Endothelial cell of umbilical vein (primary cell): Measurements from ENCODE around the gene TCF7L2.

Source experiments
- EZH2 ChIP-seq: IDR thresholded peaks from 2 replicates; pipeline ENCODE4 v1.6.1; 2012; ENCODE audit warnings: borderline replicate concordance, low read depth, mild to moderate bottlenecking, moderate library complexity, low read length, inconsistent platforms; ENCODE audit not compliant: severe bottlenecking
- JUN ChIP-seq: IDR thresholded peaks from 2 replicates; pipeline ENCODE4 v1.6.1; 2011; ENCODE audit warnings: borderline replicate concordance, low read depth; ENCODE audit not compliant: insufficient read length, insufficient read depth
- POLR2A ChIP-seq: IDR thresholded peaks from 2 replicates; pipeline ENCODE4 v1.6.1; 2012; ENCODE audit warnings: low read depth, mild to moderate bottlenecking, control low read depth, low read length
- TF ChIP-seq, protein P1 (sequence below), 2 donors: IDR thresholded peaks; 1 replicate in 1 of 2; 2 replicates in 1 of 2; pipeline ENCODE4 v1.5.1; 2011; ENCODE audit warnings: low read length in 2 of 2, mild to moderate bottlenecking in 2 of 2, moderate library complexity in 2 of 2, control low read depth in 1 of 2, inconsistent platforms in 1 of 2, low read depth in 1 of 2; ENCODE audit not compliant: insufficient read depth in 1 of 2; ENCODE audit errors: extremely low read depth in 1 of 2
- TF ChIP-seq, protein P2 (sequence below): IDR thresholded peaks from 2 replicates; pipeline ENCODE4 v1.6.1; 2011; ENCODE audit not compliant: insufficient read depth, insufficient read length

DNA sequence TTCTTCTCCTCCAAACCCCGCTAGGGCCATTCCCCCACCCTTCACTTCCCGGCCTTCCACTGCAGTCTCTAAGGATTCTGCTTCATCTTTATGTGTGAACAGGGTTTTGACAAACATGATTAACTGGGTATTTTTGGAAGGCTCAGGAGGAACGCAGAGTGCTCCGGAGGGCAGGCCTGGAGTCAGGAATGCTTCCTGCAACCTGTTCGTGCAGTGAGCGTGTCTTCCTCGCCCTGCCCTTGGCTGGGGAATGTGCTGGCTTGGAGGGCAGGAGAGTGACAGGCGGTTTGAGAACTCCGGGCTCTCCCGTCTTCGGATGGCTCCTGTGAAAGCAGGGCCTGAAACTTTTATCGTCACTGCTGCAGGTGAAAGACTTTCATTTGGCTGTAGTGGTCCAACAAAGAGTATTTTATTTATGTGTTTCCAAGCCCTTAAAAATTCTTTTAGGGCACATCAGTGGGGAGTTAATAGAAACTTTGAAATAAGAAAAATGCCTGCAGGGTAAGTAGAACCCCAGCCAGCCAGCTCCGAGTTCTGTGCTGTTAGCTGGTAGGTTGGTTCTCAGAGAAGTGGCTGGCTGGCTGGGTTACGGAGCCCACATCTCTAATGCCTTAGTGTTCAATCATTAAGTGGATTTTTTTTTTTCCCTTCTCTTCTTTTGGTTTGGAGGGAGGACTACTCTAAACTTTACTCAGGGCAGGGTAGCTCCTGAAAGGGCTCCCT is 51.0 kb downstream of the TCF7L2 start:
- TF ChIP-seq, protein P1, sequence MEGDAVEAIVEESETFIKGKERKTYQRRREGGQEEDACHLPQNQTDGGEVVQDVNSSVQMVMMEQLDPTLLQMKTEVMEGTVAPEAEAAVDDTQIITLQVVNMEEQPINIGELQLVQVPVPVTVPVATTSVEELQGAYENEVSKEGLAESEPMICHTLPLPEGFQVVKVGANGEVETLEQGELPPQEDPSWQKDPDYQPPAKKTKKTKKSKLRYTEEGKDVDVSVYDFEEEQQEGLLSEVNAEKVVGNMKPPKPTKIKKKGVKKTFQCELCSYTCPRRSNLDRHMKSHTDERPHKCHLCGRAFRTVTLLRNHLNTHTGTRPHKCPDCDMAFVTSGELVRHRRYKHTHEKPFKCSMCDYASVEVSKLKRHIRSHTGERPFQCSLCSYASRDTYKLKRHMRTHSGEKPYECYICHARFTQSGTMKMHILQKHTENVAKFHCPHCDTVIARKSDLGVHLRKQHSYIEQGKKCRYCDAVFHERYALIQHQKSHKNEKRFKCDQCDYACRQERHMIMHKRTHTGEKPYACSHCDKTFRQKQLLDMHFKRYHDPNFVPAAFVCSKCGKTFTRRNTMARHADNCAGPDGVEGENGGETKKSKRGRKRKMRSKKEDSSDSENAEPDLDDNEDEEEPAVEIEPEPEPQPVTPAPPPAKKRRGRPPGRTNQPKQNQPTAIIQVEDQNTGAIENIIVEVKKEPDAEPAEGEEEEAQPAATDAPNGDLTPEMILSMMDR (IDR thresholded peaks at IDR 0.05; ENCODE audit: extremely low read depth in 1 of 2, insufficient read depth in 1 of 2, low read depth in 1 of 2, low read length in 2 of 2) = no peak
- TF ChIP-seq JUN (no peak), POLR2A (no peak), EZH2 (no peak)
- TF ChIP-seq, protein P2, sequence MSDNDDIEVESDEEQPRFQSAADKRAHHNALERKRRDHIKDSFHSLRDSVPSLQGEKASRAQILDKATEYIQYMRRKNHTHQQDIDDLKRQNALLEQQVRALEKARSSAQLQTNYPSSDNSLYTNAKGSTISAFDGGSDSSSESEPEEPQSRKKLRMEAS = no peak
